ENCODE results near the gene SLC6A17.

Gene SLC6A17

GRCh38 chr1:110150330-110151174 lies at the start of gene SLC6A17:
TSS of gene SLC6A17 (plus strand) at chr1:110150494. CDS start at chr1:110166930, 16,436 bp downstream.
- Mint-ChIP-seq H3K36me3 (no peaks in the 10 kb centered on the region), H3K9me3 (ENCODE audit: low read depth) (no peaks in the 10 kb centered on the region), H3K27me3 (peaks cover 39% of the 10 kb centered on the region), H3K4me1 (ENCODE audit: low read depth) (peaks cover 3% of the 10 kb centered on the region), H3K4me3 (peak within 1 kb of the TSS; percentile 22), H3K27ac (no peak within 1 kb of the TSS)

DNA sequence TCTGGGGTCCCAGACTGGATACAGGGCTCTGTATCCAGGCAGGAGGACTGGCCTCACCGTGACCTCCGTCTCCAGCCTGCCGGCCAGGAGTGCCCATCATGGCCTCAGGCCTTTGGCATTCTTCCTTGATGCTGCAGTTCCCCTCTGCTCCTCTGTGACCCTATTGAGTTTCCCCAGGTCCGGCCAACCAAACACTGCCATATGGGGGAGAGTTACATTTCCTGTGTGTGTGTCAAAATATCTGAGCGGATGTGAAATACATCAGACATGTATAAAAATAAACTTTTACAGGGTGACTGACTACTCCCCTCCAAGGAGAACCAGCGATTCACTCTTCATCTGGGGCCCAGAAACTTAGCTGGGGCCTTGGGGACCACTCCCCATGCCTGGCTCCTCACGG lies 48.2 kb upstream of the SLC6A17 start:
- Mint-ChIP-seq H3K4me1 (ENCODE audit: low read depth) (peaks cover 2% of the 10 kb centered on the region), H3K27me3 (no peaks in the 10 kb centered on the region), H3K27ac (no peak overlapping the region), H3K4me3 (no peak overlapping the region), H3K9me3 (ENCODE audit: low read depth) (no peaks in the 10 kb centered on the region), H3K36me3 (no peaks in the 10 kb centered on the region)

DNA sequence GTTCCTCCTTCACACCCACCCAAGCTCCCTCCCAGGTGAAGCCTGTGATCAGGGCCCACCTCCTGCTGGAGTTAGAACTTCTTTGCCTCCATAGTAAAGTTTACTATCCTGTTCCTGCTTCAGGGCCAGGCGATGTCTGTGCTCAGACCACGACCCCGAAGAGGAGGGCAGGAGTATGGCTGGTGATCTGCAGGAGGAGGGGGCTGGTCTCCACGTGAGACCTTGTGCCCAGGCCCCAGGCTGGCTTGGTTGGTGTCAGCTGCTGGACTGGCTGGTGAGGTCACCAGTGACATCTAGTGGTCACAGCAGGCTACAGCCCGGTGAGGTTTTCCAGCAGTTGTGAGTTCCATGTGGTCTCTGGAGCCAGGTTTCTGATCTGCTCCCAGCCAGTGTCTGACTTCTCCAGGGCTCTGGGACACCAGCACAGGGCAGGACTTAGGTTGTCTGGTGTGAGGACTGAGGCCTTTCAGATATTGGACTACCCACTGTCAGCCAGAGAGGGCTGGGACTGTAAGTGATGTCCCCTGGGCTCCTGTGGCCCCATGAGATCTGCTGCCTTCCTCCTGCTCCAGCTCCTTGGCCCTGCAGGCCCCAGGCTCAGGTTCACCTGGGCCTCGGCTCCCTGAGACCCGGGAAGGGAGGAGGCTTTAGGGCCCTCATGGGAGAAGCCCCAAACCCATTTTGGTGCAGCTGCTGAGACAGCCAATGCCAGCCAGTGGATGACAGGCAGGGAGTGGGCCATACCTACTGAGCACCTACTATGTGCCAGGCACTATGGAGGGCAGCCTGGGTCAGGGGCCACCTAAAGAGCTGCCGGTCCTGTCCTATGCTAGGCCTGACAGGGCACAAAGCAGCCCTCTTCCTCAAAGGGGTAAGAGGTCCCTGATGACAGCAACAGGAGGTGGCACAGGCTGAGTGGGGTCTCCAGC lies 44.0 kb upstream of the SLC6A17 start:
- no peak overlapping the region for H3K4me3 Mint-ChIP-seq
- no peaks in the 10 kb centered on the region for H3K9me3 Mint-ChIP-seq (ENCODE audit: low read depth)
- H3K36me3 Mint-ChIP-seq, result no peaks in the 10 kb centered on the region
- H3K27me3 Mint-ChIP-seq, result peaks cover 5% of the 10 kb centered on the region
- peaks cover 2% of the 10 kb centered on the region for H3K4me1 Mint-ChIP-seq (ENCODE audit: low read depth)
- H3K27ac Mint-ChIP-seq, result no peak overlapping the region

- Mint-ChIP-seq H3K36me3 (no peaks in the 10 kb centered on the region), H3K27ac (no peak overlapping the region), H3K9me3 (ENCODE audit: low read depth) (no peaks in the 10 kb centered on the region), H3K4me3 (no peak overlapping the region), H3K4me1 (ENCODE audit: low read depth) (no peaks in the 10 kb centered on the region), H3K27me3 (peaks cover 5% of the 10 kb centered on the region)
Observed at GRCh38 chr1:110107867-110108469, 42.3 kb upstream of the SLC6A17 start.

GRCh38 chr1:110111081-110111480 lies 39.2 kb upstream of the SLC6A17 start:
- Mint-ChIP-seq H3K4me3 (no peak overlapping the region), H3K36me3 (no peaks in the 10 kb centered on the region), H3K4me1 (ENCODE audit: low read depth) (no peaks in the 10 kb centered on the region), H3K27me3 (peaks cover 7% of the 10 kb centered on the region), H3K9me3 (ENCODE audit: low read depth) (no peaks in the 10 kb centered on the region), H3K27ac (no peak overlapping the region)

GRCh38 chr1:110112143-110112542 lies 38.2 kb upstream of the SLC6A17 start, which contains the start of gene UBL4B:
TSS of gene UBL4B (plus strand) at chr1:110112443. CDS start at chr1:110112535, 92 bp downstream.
- no peak within 1 kb of the TSS for H3K4me3 Mint-ChIP-seq
- H3K27me3 Mint-ChIP-seq, result peaks cover 10% of the 10 kb centered on the region
- no peak within 1 kb of the TSS for H3K27ac Mint-ChIP-seq
- H3K4me1 Mint-ChIP-seq (ENCODE audit: low read depth), result no peaks in the 10 kb centered on the region
- H3K36me3 Mint-ChIP-seq, result no peaks in the 10 kb centered on the region
- no peaks in the 10 kb centered on the region for H3K9me3 Mint-ChIP-seq (ENCODE audit: low read depth)

GRCh38 chr1:110112656-110113055 lies 37.6 kb upstream of the SLC6A17 start:
- H3K27ac Mint-ChIP-seq, result no peak overlapping the region
- peaks cover 10% of the 10 kb centered on the region for H3K27me3 Mint-ChIP-seq
- H3K36me3 Mint-ChIP-seq, result no peaks in the 10 kb centered on the region
- H3K4me3 Mint-ChIP-seq, result no peak overlapping the region
- H3K9me3 Mint-ChIP-seq (ENCODE audit: low read depth), result no peaks in the 10 kb centered on the region
- no peaks in the 10 kb centered on the region for H3K4me1 Mint-ChIP-seq (ENCODE audit: low read depth)

DNA sequence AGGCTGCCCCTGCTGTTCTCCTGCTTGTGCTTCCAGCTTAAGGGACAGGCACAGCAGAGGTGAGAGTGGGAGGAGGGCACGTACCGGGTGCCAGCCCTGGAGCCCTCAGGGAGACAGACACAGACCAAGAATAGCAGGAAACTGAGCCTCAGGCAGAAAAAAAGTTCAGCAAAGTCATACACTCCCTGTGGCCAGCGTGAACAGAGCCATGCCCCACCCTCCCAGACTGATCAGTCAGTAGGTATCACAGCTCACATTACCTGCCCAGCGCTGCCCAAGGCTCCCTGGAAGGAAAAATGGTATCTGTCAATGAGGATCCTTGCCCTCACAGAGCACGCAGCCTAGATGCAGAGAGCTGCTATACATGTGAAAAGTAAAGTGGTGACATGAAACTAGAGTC lies 36.7 kb upstream of the SLC6A17 start:
- Mint-ChIP-seq H3K4me1 (ENCODE audit: low read depth) (peaks cover under 1% of the 10 kb centered on the region), H3K27ac (no peak overlapping the region), H3K9me3 (ENCODE audit: low read depth) (no peaks in the 10 kb centered on the region), H3K4me3 (no peak overlapping the region), H3K27me3 (peaks cover 10% of the 10 kb centered on the region), H3K36me3 (no peaks in the 10 kb centered on the region)

DNA sequence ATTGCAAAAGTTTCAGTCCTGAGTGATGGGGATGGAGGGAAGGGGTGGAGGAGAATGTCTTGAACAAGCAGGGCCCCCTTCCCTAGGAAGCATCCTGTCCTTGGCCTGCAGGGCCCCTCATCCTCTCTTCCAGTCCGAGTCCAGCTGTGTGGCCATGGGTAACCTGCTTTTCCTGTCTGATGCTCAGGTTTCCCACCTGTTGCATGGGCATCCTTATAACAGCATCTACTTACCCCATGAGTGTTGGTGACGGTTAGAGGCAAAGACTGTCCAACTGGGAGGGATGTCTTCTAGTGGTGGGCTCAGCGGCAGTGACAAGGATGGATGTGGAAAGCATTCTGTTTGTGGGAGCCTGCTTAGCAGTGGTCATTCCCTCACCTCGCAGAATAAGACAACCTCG lies 36.1 kb upstream of the SLC6A17 start:
- Mint-ChIP-seq H3K27ac (no peak overlapping the region), H3K27me3 (peaks cover 10% of the 10 kb centered on the region), H3K4me3 (no peak overlapping the region), H3K4me1 (ENCODE audit: low read depth) (peaks cover 4% of the 10 kb centered on the region), H3K36me3 (no peaks in the 10 kb centered on the region), H3K9me3 (ENCODE audit: low read depth) (no peaks in the 10 kb centered on the region)

DNA sequence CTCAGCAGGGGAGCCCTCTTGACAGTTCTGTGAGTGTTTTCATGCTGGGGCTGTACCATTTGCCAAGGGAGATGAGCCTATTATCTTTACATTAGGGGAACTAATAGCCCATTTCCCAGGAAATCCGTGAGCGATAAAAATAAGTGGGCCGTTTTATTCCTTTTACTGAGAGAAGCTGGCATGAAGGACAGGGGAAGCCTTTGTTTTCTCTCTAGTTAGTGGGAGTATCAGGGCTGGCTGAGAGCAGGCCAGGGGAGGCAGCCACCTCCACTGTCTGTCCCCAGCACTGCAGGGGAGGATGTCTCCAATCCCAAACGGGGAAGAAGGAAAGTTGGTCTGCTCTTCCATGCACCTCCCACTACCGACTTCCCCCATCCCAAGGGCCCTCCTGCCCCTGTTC lies 35.5 kb upstream of the SLC6A17 start:
- H3K4me3 Mint-ChIP-seq, result no peak overlapping the region
- H3K4me1 Mint-ChIP-seq (ENCODE audit: low read depth), result peaks cover 7% of the 10 kb centered on the region
- H3K27ac Mint-ChIP-seq, result no peak overlapping the region
- H3K27me3 Mint-ChIP-seq, result peaks cover 6% of the 10 kb centered on the region
- H3K36me3 Mint-ChIP-seq, result no peaks in the 10 kb centered on the region
- no peaks in the 10 kb centered on the region for H3K9me3 Mint-ChIP-seq (ENCODE audit: low read depth)

DNA sequence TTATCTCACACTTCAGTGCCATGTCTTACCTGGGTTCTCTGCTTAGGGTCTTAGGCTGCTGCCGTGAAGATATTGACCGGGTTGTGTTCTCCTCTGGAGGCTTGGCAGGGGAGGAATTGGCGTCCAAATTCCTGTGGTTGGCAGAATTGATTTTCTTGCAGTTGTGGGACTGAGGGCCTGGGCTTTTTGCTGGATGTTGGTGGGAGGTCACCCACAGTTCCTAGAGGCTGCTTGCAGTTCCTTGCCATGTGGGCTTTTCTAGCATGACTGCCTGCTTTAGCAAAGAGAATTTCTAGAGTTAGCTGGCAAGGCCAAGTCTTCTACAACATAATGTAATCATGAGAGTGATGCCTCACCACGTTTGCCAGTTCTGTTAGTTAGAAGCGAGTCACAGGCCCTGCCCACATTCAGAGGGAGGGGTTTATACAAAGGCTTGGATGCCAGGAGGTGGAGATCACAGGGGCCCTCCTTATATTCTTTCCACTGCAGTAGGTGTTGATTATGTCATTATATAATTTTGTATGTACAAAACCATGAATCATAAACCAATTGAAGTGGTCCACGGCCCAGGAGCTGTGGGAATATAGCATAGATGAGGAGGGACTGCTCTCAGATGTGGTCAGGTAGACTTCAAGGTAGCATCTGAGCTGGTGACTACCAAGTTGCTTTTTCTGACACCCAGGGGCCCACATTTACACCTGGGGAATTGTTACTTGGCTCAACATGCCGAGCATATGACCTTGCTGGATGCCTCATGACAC lies 31.5 kb upstream of the SLC6A17 start:
- no peak overlapping the region for H3K27ac Mint-ChIP-seq

GRCh38 chr1:110119843-110120242 lies 30.5 kb upstream of the SLC6A17 start:
- Mint-ChIP-seq H3K9me3 (ENCODE audit: low read depth) (peaks cover 6% of the 10 kb centered on the region), H3K36me3 (peaks cover 5% of the 10 kb centered on the region), H3K4me3 (no peak overlapping the region), H3K27ac (no peak overlapping the region), H3K27me3 (peaks cover 11% of the 10 kb centered on the region), H3K4me1 (ENCODE audit: low read depth) (peaks cover 9% of the 10 kb centered on the region)

More for the DNA sequence above, 31.5 kb upstream of the SLC6A17 start:
- peaks cover 6% of the 10 kb centered on the region for H3K9me3 Mint-ChIP-seq (ENCODE audit: low read depth)
- peaks cover 9% of the 10 kb centered on the region for H3K27me3 Mint-ChIP-seq
- peaks cover 9% of the 10 kb centered on the region for H3K4me1 Mint-ChIP-seq (ENCODE audit: low read depth)
- peaks cover 3% of the 10 kb centered on the region for H3K36me3 Mint-ChIP-seq
- no peak overlapping the region for H3K4me3 Mint-ChIP-seq

- Mint-ChIP-seq H3K4me1 (ENCODE audit: low read depth) (peaks cover 9% of the 10 kb centered on the region), H3K4me3 (no peak overlapping the region), H3K36me3 (peaks cover 10% of the 10 kb centered on the region), H3K27ac (no peak overlapping the region), H3K27me3 (peaks cover 15% of the 10 kb centered on the region), H3K9me3 (ENCODE audit: low read depth) (peaks cover 6% of the 10 kb centered on the region)
Observed at GRCh38 chr1:110120960-110121561, 29.2 kb upstream of the SLC6A17 start.

DNA sequence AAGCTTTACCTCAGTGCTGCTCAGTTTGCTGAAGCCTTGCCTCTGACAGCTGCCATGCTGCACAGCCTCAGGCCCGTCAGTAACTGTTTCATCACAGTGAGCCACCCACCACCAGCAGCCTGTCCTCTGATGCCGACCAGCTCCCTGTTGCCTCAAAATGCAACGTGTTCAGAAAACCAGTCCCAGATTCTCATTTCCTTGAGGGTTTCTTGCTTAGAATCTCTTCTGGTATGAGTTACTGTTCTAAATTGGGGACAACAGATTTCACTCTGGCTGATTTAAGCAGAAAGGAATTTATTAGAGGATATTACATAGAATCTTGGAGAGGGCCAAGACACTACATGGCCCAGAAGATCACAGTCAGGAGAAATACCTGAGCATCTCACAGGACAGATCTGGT lies 27.1 kb upstream of the SLC6A17 start:
- peaks cover 6% of the 10 kb centered on the region for H3K9me3 Mint-ChIP-seq (ENCODE audit: low read depth)
- H3K27me3 Mint-ChIP-seq, result peaks cover 14% of the 10 kb centered on the region
- H3K4me3 Mint-ChIP-seq, result no peak overlapping the region
- H3K36me3 Mint-ChIP-seq, result peaks cover 10% of the 10 kb centered on the region
- no peak overlapping the region for H3K27ac Mint-ChIP-seq
- H3K4me1 Mint-ChIP-seq (ENCODE audit: low read depth), result peaks cover 9% of the 10 kb centered on the region

Measured in activated naive CD8-positive, alpha-beta T cell (primary cell).